ENCODE results near the gene CHDH. TPM values are rescaled to one million over a fixed set of nuclear protein-coding genes. Genes with fewer than 3 reads are reported as not detected.

CHDH gene
- polyA plus RNA-seq, 2 of the 4 experiments (the other 2 are of a cell fraction): 1.1 to 2.8 TPM

- Histone ChIP-seq H3K4me2 (peak overlapping the region; percentile 47), H3K4me3 (no peak overlapping the region), H3K9me3 (no peaks in the 10 kb centered on the region), H3K4me1 (peaks cover 22% of the 10 kb centered on the region), H3K27ac (no peak overlapping the region)
- DNase-seq (ENCODE audit: low read depth in 1 of 2, low spot score in 1 of 2) (peak; percentile 8 to 48), ATAC-seq (peak; percentile 31 to 39; a peak in 3 of 6 replicates), FAIRE-seq (no peak)
- 52% methylated on average over 9 of the region's 12 CpGs for WGBS (ENCODE audit: missing lambda C conversion rate)
- TF ChIP-seq RFX5 (IDR thresholded peaks at IDR 0.05) (no peak), POLR2AphosphoS2 (conservative IDR thresholded peaks at IDR 0.05; ENCODE audit: low read length) (no peak), ZC3H11A (IDR thresholded peaks at IDR 0.05) (no peak), BCL3 (IDR thresholded peaks at IDR 0.05) (no peak), HOXB5 (CRISPR knock-in tag; IDR thresholded peaks at IDR 0.05) (no peak), ESRRA (IDR thresholded peaks at IDR 0.05; ENCODE audit: borderline replicate concordance, low read length) (no peak), HES2 (IDR thresholded peaks at IDR 0.05) (no peak), CTCF (IDR thresholded peaks at IDR 0.05) (no peak), ZSCAN20 (CRISPR knock-in tag; IDR thresholded peaks at IDR 0.05) (no peak), MAZ (IDR thresholded peaks at IDR 0.05; ENCODE audit: borderline replicate concordance, low read depth, low read length) (no peak), CHD4 (IDR thresholded peaks at IDR 0.05; ENCODE audit: borderline replicate concordance) (no peak)
- CTCF ChIA-PET: no interaction called here
- POLR2A ChIA-PET: no interaction called here
Observed at GRCh38 chr3:53842436-53843194, 3.6 kb downstream of the CHDH start.

DNA sequence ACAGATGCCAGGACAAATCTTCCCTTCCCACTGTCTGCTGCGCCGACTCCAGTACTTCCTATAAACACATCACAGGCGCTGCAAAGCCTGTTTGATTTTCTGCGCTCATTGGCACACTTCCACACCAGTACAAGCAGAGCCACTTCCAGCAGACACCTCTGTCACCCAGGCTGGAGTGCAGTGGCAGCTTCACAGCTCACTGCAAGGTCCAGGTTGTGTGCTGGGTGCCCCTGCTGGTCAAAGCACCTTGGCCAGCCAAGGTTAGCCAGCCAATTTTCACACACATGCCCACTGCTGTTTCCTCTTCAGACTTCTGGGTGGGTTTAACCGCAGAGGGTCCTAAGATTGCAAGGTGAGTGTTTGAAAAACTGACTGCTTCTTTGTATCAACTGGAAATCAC lies 4.9 kb downstream of the CHDH start:
- H3K9me3 ChIP-seq: no peaks in the 10 kb centered on the region
- WGBS (ENCODE audit: missing lambda C conversion rate): 96% methylated on average over 4 of the region's 5 CpGs
- no peak for FAIRE-seq
- no peak for DNase-seq (ENCODE audit: low read depth in 1 of 2, low spot score in 1 of 2)
- no peak for TF ChIP-seq KDM1A (IDR thresholded peaks at IDR 0.05; ENCODE audit: low read depth)
- TF ChIP-seq, protein P1, sequence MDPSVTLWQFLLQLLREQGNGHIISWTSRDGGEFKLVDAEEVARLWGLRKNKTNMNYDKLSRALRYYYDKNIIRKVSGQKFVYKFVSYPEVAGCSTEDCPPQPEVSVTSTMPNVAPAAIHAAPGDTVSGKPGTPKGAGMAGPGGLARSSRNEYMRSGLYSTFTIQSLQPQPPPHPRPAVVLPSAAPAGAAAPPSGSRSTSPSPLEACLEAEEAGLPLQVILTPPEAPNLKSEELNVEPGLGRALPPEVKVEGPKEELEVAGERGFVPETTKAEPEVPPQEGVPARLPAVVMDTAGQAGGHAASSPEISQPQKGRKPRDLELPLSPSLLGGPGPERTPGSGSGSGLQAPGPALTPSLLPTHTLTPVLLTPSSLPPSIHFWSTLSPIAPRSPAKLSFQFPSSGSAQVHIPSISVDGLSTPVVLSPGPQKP (IDR thresholded peaks at IDR 0.05; ENCODE audit: low read depth, low read length): no peak
- TF ChIP-seq, protein P2, sequence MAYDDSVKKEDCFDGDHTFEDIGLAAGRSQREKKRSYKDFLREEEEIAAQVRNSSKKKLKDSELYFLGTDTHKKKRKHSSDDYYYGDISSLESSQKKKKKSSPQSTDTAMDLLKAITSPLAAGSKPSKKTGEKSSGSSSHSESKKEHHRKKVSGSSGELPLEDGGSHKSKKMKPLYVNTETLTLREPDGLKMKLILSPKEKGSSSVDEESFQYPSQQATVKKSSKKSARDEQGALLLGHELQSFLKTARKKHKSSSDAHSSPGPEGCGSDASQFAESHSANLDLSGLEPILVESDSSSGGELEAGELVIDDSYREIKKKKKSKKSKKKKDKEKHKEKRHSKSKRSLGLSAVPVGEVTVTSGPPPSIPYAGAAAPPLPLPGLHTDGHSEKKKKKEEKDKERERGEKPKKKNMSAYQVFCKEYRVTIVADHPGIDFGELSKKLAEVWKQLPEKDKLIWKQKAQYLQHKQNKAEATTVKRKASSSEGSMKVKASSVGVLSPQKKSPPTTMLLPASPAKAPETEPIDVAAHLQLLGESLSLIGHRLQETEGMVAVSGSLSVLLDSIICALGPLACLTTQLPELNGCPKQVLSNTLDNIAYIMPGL (CRISPR knock-in tag; IDR thresholded peaks at IDR 0.05; ENCODE audit: borderline replicate concordance): no peak
- TF ChIP-seq, protein P3, sequence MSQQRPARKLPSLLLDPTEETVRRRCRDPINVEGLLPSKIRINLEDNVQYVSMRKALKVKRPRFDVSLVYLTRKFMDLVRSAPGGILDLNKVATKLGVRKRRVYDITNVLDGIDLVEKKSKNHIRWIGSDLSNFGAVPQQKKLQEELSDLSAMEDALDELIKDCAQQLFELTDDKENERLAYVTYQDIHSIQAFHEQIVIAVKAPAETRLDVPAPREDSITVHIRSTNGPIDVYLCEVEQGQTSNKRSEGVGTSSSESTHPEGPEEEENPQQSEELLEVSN (IDR thresholded peaks at IDR 0.05; ENCODE audit: borderline replicate concordance, low read depth): no peak
- no peak for TF ChIP-seq ZFP36 (IDR thresholded peaks at IDR 0.05; ENCODE audit: borderline replicate concordance, partially characterized antibody)
- no peak for TF ChIP-seq BCL3 (IDR thresholded peaks at IDR 0.05)
- TF ChIP-seq HOXB5 (CRISPR knock-in tag; IDR thresholded peaks at IDR 0.05): no peak
- no peak for TF ChIP-seq EHMT2 (IDR thresholded peaks at IDR 0.05; ENCODE audit: low read depth)
- TF ChIP-seq CEBPB (IDR thresholded peaks at IDR 0.05): no peak
- no peak for TF ChIP-seq POLR2AphosphoS2 (conservative IDR thresholded peaks at IDR 0.05; ENCODE audit: low read length)
- TF ChIP-seq NR3C1 (IDR thresholded peaks at IDR 0.05): no peak
- no peak for TF ChIP-seq FOSL2 (IDR thresholded peaks at IDR 0.05)
- TF ChIP-seq FOSL2 (CRISPR knock-in tag; IDR thresholded peaks at IDR 0.05): no peak
- no peak overlapping the region for H3K27ac ChIP-seq
- H3K4me1 ChIP-seq: peaks cover 22% of the 10 kb centered on the region
- CTCF ChIA-PET: interaction anchor here (0.7 kb wide), 1 partner anchor 104 kb away, joined by 3 read pairs; no protein-coding TSS in a partner anchor
- no peak overlapping the region for H3K4me2 ChIP-seq
- H3K4me3 ChIP-seq: no peak overlapping the region
- ATAC-seq: no peak
- POLR2A ChIA-PET: no interaction called here

Measured in A549 (cell line).